Endothelial cell of umbilical vein (primary cell): ENCODE measurements around the gene LCE1B. TPM values are rescaled to one million over a fixed set of nuclear protein-coding genes. Genes with fewer than 3 reads are reported as not detected.

ENCODE experiments used
- BruUV-seq: library from RNA; stranded (reverse); fragments of 400-500 nt; replicated peaks from 2 replicates; lab custom pipeline; 2021; lab: Mats Ljungman, UMichigan
- CTCF ChIA-PET: fragments of 300-600, 350-600 bp; sonication (Branson Sonifier 250); formaldehyde crosslinking; loops from one replicate; lab custom pipeline; 2021; ENCODE audit warnings: antibody characterized with exemption, inconsistent platforms; lab: Charles Lee
- POLR2A ChIA-PET: fragments of 300-600, 350-600 bp; sonication (Branson Sonifier 250); formaldehyde crosslinking; loops from one replicate; lab custom pipeline; 2021; ENCODE audit warnings: antibody characterized with exemption, inconsistent platforms; lab: Charles Lee
- DNase-seq: peaks from one replicate; pipeline ENCODE4 v3.0.0-alpha.2; 2011; ENCODE audit warnings: low read depth, low spot score
- FAIRE-seq: peaks from 2 replicates; lab custom pipeline; 2011; peaks lifted over from hg19 to GRCh38; lab: Jason Lieb, UNC
- H2AFZ ChIP-seq: 2 replicates; pipeline ENCODE4 v1.6.0; 2012; ENCODE audit warnings: low read depth, low read length, control low read depth, inconsistent platforms
- H3K27ac ChIP-seq: 2 replicates; pipeline ENCODE4 v1.5.1; 2011; ENCODE audit warnings: low read depth, mild to moderate bottlenecking, control low read depth, low read length, moderate library complexity; ENCODE audit not compliant: insufficient read depth
- H3K27me3 ChIP-seq, 2 experiments: 2 replicates each; pipeline versions ENCODE4 v1.6.0 to v1.6.1; 2011; ENCODE audit warnings: low read length in 2 of 2, mixed read lengths in 1 of 2; ENCODE audit not compliant: control insufficient read depth in 2 of 2, insufficient read depth in 2 of 2
- H3K36me3 ChIP-seq, 2 experiments: 2 replicates in 1 of 2; 3 replicates in 1 of 2; pipeline ENCODE4 v1.5.1; 2011; ENCODE audit warnings: low read length in 2 of 2, mild to moderate bottlenecking in 1 of 2, moderate library complexity in 1 of 2; ENCODE audit not compliant: control insufficient read depth in 2 of 2, insufficient read depth in 2 of 2; ENCODE audit errors: extremely low read depth in 1 of 2
- H3K4me1 ChIP-seq: 3 replicates; pipeline ENCODE4 v1.5.1; 2011; ENCODE audit warnings: mild to moderate bottlenecking, low read length; ENCODE audit not compliant: control insufficient read depth, insufficient read depth; ENCODE audit errors: extremely low read depth
- H3K4me2 ChIP-seq: 2 replicates; pipeline ENCODE4 v1.6.1; 2011; ENCODE audit warnings: low read length, control low read depth, mixed read lengths; ENCODE audit not compliant: insufficient read depth
- H3K4me3 ChIP-seq, 3 experiments: fragments of 200-600 bp in 1 of 3; sonication (generic), shearing (Covaris generic) in 1 of 3; replicated peaks in 1 of 3; 2 replicates each; pipeline ENCODE4 v1.5.1; 2011 to 2016; ENCODE audit warnings: control low read depth in 3 of 3, low read length in 3 of 3, mild to moderate bottlenecking in 2 of 3, inconsistent platforms in 1 of 3, low read depth in 1 of 3, moderate library complexity in 1 of 3; ENCODE audit not compliant: insufficient read depth in 1 of 3
- H3K79me2 ChIP-seq: 2 replicates; pipeline ENCODE4 v1.6.0; 2012; ENCODE audit warnings: low read length, inconsistent platforms; ENCODE audit not compliant: control insufficient read depth, insufficient read depth
- H3K9ac ChIP-seq: replicated peaks from 2 replicates; pipeline ENCODE3; 2011; ENCODE audit warnings: low read length, control low read depth; ENCODE audit not compliant: insufficient read depth; ENCODE audit errors: extremely low read depth
- H3K9me1 ChIP-seq: replicated peaks from 3 replicates; pipeline ENCODE4 v1.6.0; 2011; ENCODE audit warnings: mild to moderate bottlenecking, low read length; ENCODE audit not compliant: control insufficient read depth, insufficient read depth; ENCODE audit errors: extremely low read depth
- H3K9me3 ChIP-seq: replicated peaks from 2 replicates; pipeline ENCODE4 v1.5.1; 2012; ENCODE audit warnings: low read length, inconsistent platforms; ENCODE audit not compliant: control insufficient read depth, insufficient read depth
- H4K20me1 ChIP-seq: replicated peaks from 2 replicates; pipeline ENCODE3; 2011; ENCODE audit warnings: mild to moderate bottlenecking, low read length; ENCODE audit not compliant: control insufficient read depth, insufficient read depth; ENCODE audit errors: extremely low read depth
- CTCF ChIP-seq, 2 donors: IDR thresholded peaks; 1 replicate in 1 of 2; 2 replicates in 1 of 2; pipeline ENCODE4 v1.5.1; 2011; ENCODE audit warnings: low read length in 2 of 2, mild to moderate bottlenecking in 2 of 2, moderate library complexity in 2 of 2, control low read depth in 1 of 2, inconsistent platforms in 1 of 2, low read depth in 1 of 2; ENCODE audit not compliant: insufficient read depth in 1 of 2; ENCODE audit errors: extremely low read depth in 1 of 2
- EZH2 ChIP-seq: IDR thresholded peaks from 2 replicates; pipeline ENCODE4 v1.6.1; 2012; ENCODE audit warnings: borderline replicate concordance, low read depth, mild to moderate bottlenecking, moderate library complexity, low read length, inconsistent platforms; ENCODE audit not compliant: severe bottlenecking
- FOS ChIP-seq: IDR thresholded peaks from 2 replicates; pipeline ENCODE4 v1.6.1; 2011; ENCODE audit warnings: mild to moderate bottlenecking, low read length, moderate library complexity, borderline replicate concordance; ENCODE audit not compliant: insufficient read depth
- GATA2 ChIP-seq: IDR thresholded peaks from 2 replicates; pipeline ENCODE4 v1.7.0; 2011; ENCODE audit warnings: low read depth, mild to moderate bottlenecking, moderate library complexity, mixed read lengths, low read length; ENCODE audit not compliant: insufficient read length, insufficient read depth
- JUN ChIP-seq: IDR thresholded peaks from 2 replicates; pipeline ENCODE4 v1.6.1; 2011; ENCODE audit warnings: borderline replicate concordance, low read depth; ENCODE audit not compliant: insufficient read length, insufficient read depth
- MAX ChIP-seq: IDR thresholded peaks from 2 replicates; pipeline ENCODE4 v1.6.1; 2011; ENCODE audit not compliant: insufficient read depth, insufficient read length
- MYC ChIP-seq: IDR thresholded peaks from one replicate; pipeline ENCODE4 v1.6.1; 2011; ENCODE audit warnings: mild to moderate bottlenecking, low read depth, low read length
- POLR2A ChIP-seq: IDR thresholded peaks from 2 replicates; pipeline ENCODE4 v1.6.1; 2012; ENCODE audit warnings: low read depth, mild to moderate bottlenecking, control low read depth, low read length
- POLR2AphosphoS5 ChIP-seq: IDR thresholded peaks from 2 replicates; pipeline ENCODE4 v1.6.1; 2012; ENCODE audit warnings: low read depth, mild to moderate bottlenecking, control low read depth, low read length, moderate library complexity; ENCODE audit not compliant: insufficient read depth
- dilution Hi-C: fragments of 300-500 bp; cut with MboI; formaldehyde crosslinking; loops from one replicate; pipeline ENCODE4 v1.15.0; 2019; ENCODE audit warnings: low sequenced_read_pairs; ENCODE audit not compliant: extremely low pct_ligation_motif_present
- intact Hi-C: fragments of 100-400 bp; cut with micrococcal nuclease; formaldehyde crosslinking; loops from one replicate; pipeline ENCODE4 v1.10.0; 2022
- polyA plus RNA-seq, 4 experiments: library from polyadenylated mRNA; depleted of rRNA in 3 of 4; stranded (reverse) in 3 of 4; unstranded in 1 of 4; fragments of >200 nt; gene quantifications; 2 replicates each; pipeline versions ENCODE4 v1.2.1 to v1.2.3, GENCODE V29; 2011 to 2012; ENCODE audit warnings: missing spikeins in 1 of 4
- total RNA-seq: library from RNA; stranded (reverse); gene quantifications from 2 replicates; pipeline ENCODE4 v1.2.3, GENCODE V29; 2021

Gene LCE1B
- total and polyA plus RNA-seq, 2 donors (not counting 3 experiments of a cell fraction or from before 2014, with no cell fraction given), result not detected

- intact Hi-C loops, result no loop called here
- no peak for FAIRE-seq
- H3K9me1 ChIP-seq, result no peaks in the 10 kb centered on the region
Observed at GRCh38 chr1:152811050-152811449, 721 bp upstream of the LCE1B start.

More at GRCh38 chr1:152811050-152811449, 721 bp upstream of the LCE1B start:
- no TSS peak for BruUV-seq
- no peak overlapping the region for H3K4me2 ChIP-seq
- H3K4me3 ChIP-seq, result no peak overlapping the region
- no peak for DNase-seq
- no peaks in the 10 kb centered on the region for H3K36me3 ChIP-seq
- H3K27me3 ChIP-seq, result no peaks in the 10 kb centered on the region
- POLR2A ChIA-PET, result no interaction called here
- CTCF ChIA-PET, result no interaction called here
- no peak overlapping the region for H3K9ac ChIP-seq
- dilution Hi-C loops, result no loop called here
- no peak for TF ChIP-seq GATA2
- no peak for TF ChIP-seq POLR2AphosphoS5
- TF ChIP-seq FOS, result no peak
- TF ChIP-seq JUN, result no peak
- TF ChIP-seq MAX, result no peak
- no peak for TF ChIP-seq POLR2A
- no peak for TF ChIP-seq CTCF (IDR thresholded peaks at IDR 0.05; ENCODE audit: extremely low read depth in 1 of 2, insufficient read depth in 1 of 2, low read depth in 1 of 2, low read length in 2 of 2)
- TF ChIP-seq EZH2, result no peak
- TF ChIP-seq MYC, result no peak
- no peaks in the 10 kb centered on the region for H4K20me1 ChIP-seq
- no peaks in the 10 kb centered on the region for H3K9me3 ChIP-seq
- H3K4me1 ChIP-seq, result no peaks in the 10 kb centered on the region
- no peaks in the 10 kb centered on the region for H3K79me2 ChIP-seq
- H3K27ac ChIP-seq, result no peak overlapping the region
- no peak overlapping the region for H2AFZ ChIP-seq
